GM23338 (cell line): Measurements from ENCODE around the gene TMEM143. TPM values are rescaled to one million over a fixed set of nuclear protein-coding genes. Genes with fewer than 3 reads are reported as not detected.
"Not testable (repeated sequence)": the region's sequence is repeated elsewhere in the genome, so short reads cannot be mapped to it uniquely, and the experiment has no call there.

Experiments
- ATAC-seq: fragments of 200-7000 bp; cut with Tn5 transposase; 3 replicates; pipeline ENCODE4 v1.9.1; 2020
- DNase-seq: peaks from one replicate; pipeline ENCODE4 v3.0.0-alpha.2; 2015; ENCODE audit warnings: low spot score
- H2AFZ ChIP-seq: fragments of 200-600 bp; sonication (generic); 2 replicates; pipeline ENCODE4 v1.8.0; 2016; ENCODE audit warnings: antibody characterized with exemption, mild to moderate bottlenecking, moderate library complexity
- H3F3A ChIP-seq: fragments of 200-600 bp; sonication (generic); replicated peaks from 2 replicates; pipeline ENCODE4 v1.8.0; 2017; ENCODE audit warnings: antibody characterized with exemption, mixed run types, low read depth
- H3K27ac ChIP-seq: fragments of 200-600 bp; sonication (generic); 2 replicates; pipeline ENCODE4 v1.6.1; 2016; ENCODE audit warnings: low read depth
- H3K27me3 ChIP-seq: fragments of 200-600 bp; sonication (generic); 2 replicates; pipeline ENCODE4 v1.8.0; 2016; ENCODE audit warnings: mild to moderate bottlenecking, mixed run types, moderate library complexity; ENCODE audit not compliant: insufficient read depth
- H3K36me3 ChIP-seq: fragments of 200-600 bp; sonication (generic); 2 replicates; pipeline ENCODE4 v1.8.0; 2016; ENCODE audit warnings: mild to moderate bottlenecking; ENCODE audit not compliant: insufficient read depth
- H3K4me1 ChIP-seq: fragments of 200-600 bp; sonication (generic); 2 replicates; pipeline ENCODE4 v1.8.0; 2016; ENCODE audit warnings: mild to moderate bottlenecking, moderate library complexity; ENCODE audit not compliant: insufficient read depth
- H3K4me2 ChIP-seq: fragments of 200-600 bp; sonication (generic); 2 replicates; pipeline ENCODE4 v1.7.1; 2017; ENCODE audit warnings: mixed run types
- H3K4me3 ChIP-seq: fragments of 200-600 bp; sonication (generic); 2 replicates; pipeline ENCODE4 v1.6.1; 2016; ENCODE audit warnings: mixed run types
- H3K79me2 ChIP-seq: fragments of 200-600 bp; sonication (generic); replicated peaks from 2 replicates; pipeline ENCODE4 v1.8.0; 2017; ENCODE audit warnings: mild to moderate bottlenecking; ENCODE audit not compliant: insufficient read depth
- H3K9me2 ChIP-seq: fragments of 200-600 bp; sonication (generic); 2 replicates; pipeline ENCODE4 v1.8.0; 2017; ENCODE audit not compliant: insufficient read depth
- H4K20me1 ChIP-seq: fragments of 200-600 bp; sonication (generic); replicated peaks from 2 replicates; pipeline ENCODE4 v1.8.0; 2017; ENCODE audit warnings: mild to moderate bottlenecking; ENCODE audit not compliant: insufficient read depth
- H3K27ac Mint-ChIP-seq: 2 replicates; pipeline ENCODE4 v1.8.0; 2020; ENCODE audit warnings: inconsistent platforms, mild to moderate bottlenecking, moderate library complexity, mixed read lengths
- H3K27me3 Mint-ChIP-seq: 3 replicates; pipeline ENCODE4 v1.8.0; 2022; ENCODE audit warnings: low read depth, mild to moderate bottlenecking, moderate library complexity, mixed read lengths, inconsistent platforms; ENCODE audit not compliant: insufficient read depth, poor library complexity
- H3K36me3 Mint-ChIP-seq: 3 replicates; pipeline ENCODE4 v1.8.0; 2021; ENCODE audit warnings: low read depth, mild to moderate bottlenecking, inconsistent platforms, moderate library complexity, mixed read lengths
- H3K4me1 Mint-ChIP-seq: 3 replicates; pipeline ENCODE4 v1.8.0; 2020; ENCODE audit warnings: mild to moderate bottlenecking, inconsistent platforms, mixed read lengths
- H3K4me3 Mint-ChIP-seq: 3 replicates; pipeline ENCODE4 v1.8.0; 2021; ENCODE audit warnings: moderate library complexity, mild to moderate bottlenecking, inconsistent platforms, mixed read lengths
- H3K9me3 Mint-ChIP-seq: 3 replicates; pipeline ENCODE4 v1.8.0; 2020; ENCODE audit warnings: moderate library complexity, mild to moderate bottlenecking, inconsistent platforms, mixed read lengths
- CREB1 ChIP-seq: fragments of 250-450 bp; sonication (Bioruptor Pico); IDR thresholded peaks from 2 replicates; pipeline ENCODE4 v1.5.0; 2020; ENCODE audit warnings: low read depth, mild to moderate bottlenecking, moderate library complexity
- JUNB ChIP-seq: IDR thresholded peaks from one replicate; pipeline ENCODE4 v1.6.1; 2016; ENCODE audit warnings: antibody characterized with exemption; ENCODE audit not compliant: unreplicated experiment
- NANOG ChIP-seq: IDR thresholded peaks from 2 replicates; pipeline ENCODE4 v1.6.1; 2016; ENCODE audit warnings: antibody characterized with exemption, borderline replicate concordance
- ZNF114 ChIP-seq: fragments of 250-450 bp; sonication (Bioruptor Pico); IDR thresholded peaks from 2 replicates; pipeline ENCODE4 v1.5.0; 2020; ENCODE audit warnings: mild to moderate bottlenecking, moderate library complexity
- polyA plus RNA-seq: library from polyadenylated mRNA; unstranded; fragments of >200 nt; fragmentation: Nextera tagmentation; extraction: Ambion mirVana; gene quantifications from 2 replicates; pipeline ENCODE4 v1.2.1, GENCODE V29; 2016
- total RNA-seq: library from RNA; depleted of rRNA; stranded (reverse); fragments of >200 nt; shearing (Covaris generic); gene quantifications from 2 replicates; pipeline ENCODE4 v1.2.3, GENCODE V29; 2014
- TF ChIP-seq, protein P1 (sequence below): IDR thresholded peaks from one replicate; pipeline ENCODE4 v1.6.1; 2018; ENCODE audit warnings: antibody characterized with exemption; ENCODE audit not compliant: unreplicated experiment
- TF ChIP-seq, protein P2 (sequence below), 2 experiments: fragments of 200-600 bp in 1 of 2; sonication (generic) in 1 of 2; conservative IDR thresholded peaks; 2 replicates each; pipeline versions ENCODE4 v1.5.1 to v1.6.1; 2016 to 2017; ENCODE audit warnings: antibody characterized with exemption in 2 of 2, low read depth in 2 of 2, mild to moderate bottlenecking in 2 of 2, moderate library complexity in 1 of 2

TMEM143 gene
- total and polyA plus RNA-seq, 2 experiments from 2014 or later, result 12.8 to 15.0 TPM

GRCh38 chr19:48318286-48318987 lies 45.3 kb downstream of the TMEM143 start (continued):
- TF ChIP-seq, protein P1, sequence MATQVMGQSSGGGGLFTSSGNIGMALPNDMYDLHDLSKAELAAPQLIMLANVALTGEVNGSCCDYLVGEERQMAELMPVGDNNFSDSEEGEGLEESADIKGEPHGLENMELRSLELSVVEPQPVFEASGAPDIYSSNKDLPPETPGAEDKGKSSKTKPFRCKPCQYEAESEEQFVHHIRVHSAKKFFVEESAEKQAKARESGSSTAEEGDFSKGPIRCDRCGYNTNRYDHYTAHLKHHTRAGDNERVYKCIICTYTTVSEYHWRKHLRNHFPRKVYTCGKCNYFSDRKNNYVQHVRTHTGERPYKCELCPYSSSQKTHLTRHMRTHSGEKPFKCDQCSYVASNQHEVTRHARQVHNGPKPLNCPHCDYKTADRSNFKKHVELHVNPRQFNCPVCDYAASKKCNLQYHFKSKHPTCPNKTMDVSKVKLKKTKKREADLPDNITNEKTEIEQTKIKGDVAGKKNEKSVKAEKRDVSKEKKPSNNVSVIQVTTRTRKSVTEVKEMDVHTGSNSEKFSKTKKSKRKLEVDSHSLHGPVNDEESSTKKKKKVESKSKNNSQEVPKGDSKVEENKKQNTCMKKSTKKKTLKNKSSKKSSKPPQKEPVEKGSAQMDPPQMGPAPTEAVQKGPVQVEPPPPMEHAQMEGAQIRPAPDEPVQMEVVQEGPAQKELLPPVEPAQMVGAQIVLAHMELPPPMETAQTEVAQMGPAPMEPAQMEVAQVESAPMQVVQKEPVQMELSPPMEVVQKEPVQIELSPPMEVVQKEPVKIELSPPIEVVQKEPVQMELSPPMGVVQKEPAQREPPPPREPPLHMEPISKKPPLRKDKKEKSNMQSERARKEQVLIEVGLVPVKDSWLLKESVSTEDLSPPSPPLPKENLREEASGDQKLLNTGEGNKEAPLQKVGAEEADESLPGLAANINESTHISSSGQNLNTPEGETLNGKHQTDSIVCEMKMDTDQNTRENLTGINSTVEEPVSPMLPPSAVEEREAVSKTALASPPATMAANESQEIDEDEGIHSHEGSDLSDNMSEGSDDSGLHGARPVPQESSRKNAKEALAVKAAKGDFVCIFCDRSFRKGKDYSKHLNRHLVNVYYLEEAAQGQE, result no peak
- TF ChIP-seq ZNF114 (CRISPR knock-in tag) (no peak), NANOG (no peak), JUNB (no peak), CREB1 (no peak)
- TF ChIP-seq, protein P2, sequence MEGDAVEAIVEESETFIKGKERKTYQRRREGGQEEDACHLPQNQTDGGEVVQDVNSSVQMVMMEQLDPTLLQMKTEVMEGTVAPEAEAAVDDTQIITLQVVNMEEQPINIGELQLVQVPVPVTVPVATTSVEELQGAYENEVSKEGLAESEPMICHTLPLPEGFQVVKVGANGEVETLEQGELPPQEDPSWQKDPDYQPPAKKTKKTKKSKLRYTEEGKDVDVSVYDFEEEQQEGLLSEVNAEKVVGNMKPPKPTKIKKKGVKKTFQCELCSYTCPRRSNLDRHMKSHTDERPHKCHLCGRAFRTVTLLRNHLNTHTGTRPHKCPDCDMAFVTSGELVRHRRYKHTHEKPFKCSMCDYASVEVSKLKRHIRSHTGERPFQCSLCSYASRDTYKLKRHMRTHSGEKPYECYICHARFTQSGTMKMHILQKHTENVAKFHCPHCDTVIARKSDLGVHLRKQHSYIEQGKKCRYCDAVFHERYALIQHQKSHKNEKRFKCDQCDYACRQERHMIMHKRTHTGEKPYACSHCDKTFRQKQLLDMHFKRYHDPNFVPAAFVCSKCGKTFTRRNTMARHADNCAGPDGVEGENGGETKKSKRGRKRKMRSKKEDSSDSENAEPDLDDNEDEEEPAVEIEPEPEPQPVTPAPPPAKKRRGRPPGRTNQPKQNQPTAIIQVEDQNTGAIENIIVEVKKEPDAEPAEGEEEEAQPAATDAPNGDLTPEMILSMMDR (conservative IDR thresholded peaks at IDR 0.05; ENCODE audit: low read depth in 2 of 2), result no peak

- H3K27ac ChIP-seq, ATAC-seq, H3K36me3 ChIP-seq, H3K4me2 ChIP-seq, H3K9me2 ChIP-seq, H3K4me3 ChIP-seq, H3K79me2 ChIP-seq, H3K27ac Mint-ChIP-seq, DNase-seq, H3K36me3 Mint-ChIP-seq, H3K9me3 Mint-ChIP-seq, H3K27me3 Mint-ChIP-seq, H3K4me3 Mint-ChIP-seq, H3K27me3 ChIP-seq, H4K20me1 ChIP-seq, H2AFZ ChIP-seq: not testable (repeated sequence)
- Histone ChIP-seq H3K4me1 (peaks cover 12% of the 10 kb centered on the region), H3F3A (0 out of 2 replicates have a peak, but pooled peaks cover 10% of the 10 kb centered on the region)
- H3K4me1 Mint-ChIP-seq, result peaks cover 16% of the 10 kb centered on the region
Measured at GRCh38 chr19:48317708-48317960, 46.1 kb downstream of the TMEM143 start.

GRCh38 chr19:48315712-48316111 lies 48.0 kb downstream of the TMEM143 start:
- no peak for TF ChIP-seq CREB1
- H3K79me2 ChIP-seq, result no peaks in the 10 kb centered on the region
- no peak overlapping the region for H2AFZ ChIP-seq
- 0 out of 2 replicates have a peak, but pooled peaks cover 4% of the 10 kb centered on the region for H3F3A ChIP-seq
- peaks cover 6% of the 10 kb centered on the region for H3K4me1 ChIP-seq
- Mint-ChIP-seq H3K27ac (no peak overlapping the region), H3K4me1 (peaks cover 9% of the 10 kb centered on the region; the same call in 2 of the 3 replicates), H3K27me3 (peaks cover 9% of the 10 kb centered on the region), H3K9me3 (no peaks in the 10 kb centered on the region), H3K4me3 (no peak overlapping the region), H3K36me3 (no peaks in the 10 kb centered on the region)
- no peak overlapping the region for H3K4me3 ChIP-seq
- no peaks in the 10 kb centered on the region for H4K20me1 ChIP-seq
- no peaks in the 10 kb centered on the region for H3K27me3 ChIP-seq
- H3K36me3 ChIP-seq, result no peaks in the 10 kb centered on the region
- no peaks in the 10 kb centered on the region for H3K9me2 ChIP-seq
- DNase-seq (no peak), ATAC-seq (no peak)
- no peak overlapping the region for H3K4me2 ChIP-seq
- no peak overlapping the region for H3K27ac ChIP-seq
